ENCODE measurements around the gene NAT8L. TPM values are rescaled to one million over a fixed set of nuclear protein-coding genes. Genes with fewer than 3 reads are reported as not detected.

Gene NAT8L
- total RNA-seq, 2 donors from 2014 or later = 0.41 to 36.4 TPM

DNA sequence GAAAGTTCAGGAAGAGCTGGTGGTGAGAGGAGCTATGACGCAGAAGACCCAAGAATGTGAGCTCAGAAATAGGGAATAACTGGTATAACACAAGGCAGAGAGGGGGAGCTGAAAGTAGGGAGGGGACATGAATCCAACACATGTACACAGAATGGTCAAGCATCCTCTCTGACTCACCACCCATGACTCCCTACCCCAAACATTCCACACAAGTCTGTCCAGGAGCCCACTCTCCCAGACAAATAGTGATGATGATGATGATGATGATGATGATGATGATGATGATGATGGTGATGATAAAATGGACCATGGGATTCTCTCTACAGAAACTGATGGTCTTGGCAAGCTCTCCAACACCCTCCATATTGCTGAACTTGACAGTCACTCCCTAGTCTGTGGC lies 46.4 kb downstream of the NAT8L start:
- no peaks in the 10 kb centered on the region for H3K36me3 ChIP-seq
- intact Hi-C loops (cut with DNase I) = no loop called here
- H3K4me3 ChIP-seq = no peak overlapping the region
- no peaks in the 10 kb centered on the region for H3K4me1 ChIP-seq (replicated peaks)
- H3K27ac ChIP-seq = no peak overlapping the region
- DNase-seq (ENCODE audit: low spot score) = no peak
- WGBS = 100% methylated on average over 1 of the region's 1 CpG
- H3K27me3 ChIP-seq (replicated peaks; ENCODE audit: insufficient read depth) = no peaks in the 10 kb centered on the region
- no peak for TF ChIP-seq POLR2A (IDR thresholded peaks at IDR 0.05)
- TF ChIP-seq, protein P1, sequence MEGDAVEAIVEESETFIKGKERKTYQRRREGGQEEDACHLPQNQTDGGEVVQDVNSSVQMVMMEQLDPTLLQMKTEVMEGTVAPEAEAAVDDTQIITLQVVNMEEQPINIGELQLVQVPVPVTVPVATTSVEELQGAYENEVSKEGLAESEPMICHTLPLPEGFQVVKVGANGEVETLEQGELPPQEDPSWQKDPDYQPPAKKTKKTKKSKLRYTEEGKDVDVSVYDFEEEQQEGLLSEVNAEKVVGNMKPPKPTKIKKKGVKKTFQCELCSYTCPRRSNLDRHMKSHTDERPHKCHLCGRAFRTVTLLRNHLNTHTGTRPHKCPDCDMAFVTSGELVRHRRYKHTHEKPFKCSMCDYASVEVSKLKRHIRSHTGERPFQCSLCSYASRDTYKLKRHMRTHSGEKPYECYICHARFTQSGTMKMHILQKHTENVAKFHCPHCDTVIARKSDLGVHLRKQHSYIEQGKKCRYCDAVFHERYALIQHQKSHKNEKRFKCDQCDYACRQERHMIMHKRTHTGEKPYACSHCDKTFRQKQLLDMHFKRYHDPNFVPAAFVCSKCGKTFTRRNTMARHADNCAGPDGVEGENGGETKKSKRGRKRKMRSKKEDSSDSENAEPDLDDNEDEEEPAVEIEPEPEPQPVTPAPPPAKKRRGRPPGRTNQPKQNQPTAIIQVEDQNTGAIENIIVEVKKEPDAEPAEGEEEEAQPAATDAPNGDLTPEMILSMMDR (IDR thresholded peaks at IDR 0.05) = no peak
- no peak for TF ChIP-seq POLR2AphosphoS5 (IDR thresholded peaks at IDR 0.05)
- H3K9me3 ChIP-seq = no peaks in the 10 kb centered on the region

DNA sequence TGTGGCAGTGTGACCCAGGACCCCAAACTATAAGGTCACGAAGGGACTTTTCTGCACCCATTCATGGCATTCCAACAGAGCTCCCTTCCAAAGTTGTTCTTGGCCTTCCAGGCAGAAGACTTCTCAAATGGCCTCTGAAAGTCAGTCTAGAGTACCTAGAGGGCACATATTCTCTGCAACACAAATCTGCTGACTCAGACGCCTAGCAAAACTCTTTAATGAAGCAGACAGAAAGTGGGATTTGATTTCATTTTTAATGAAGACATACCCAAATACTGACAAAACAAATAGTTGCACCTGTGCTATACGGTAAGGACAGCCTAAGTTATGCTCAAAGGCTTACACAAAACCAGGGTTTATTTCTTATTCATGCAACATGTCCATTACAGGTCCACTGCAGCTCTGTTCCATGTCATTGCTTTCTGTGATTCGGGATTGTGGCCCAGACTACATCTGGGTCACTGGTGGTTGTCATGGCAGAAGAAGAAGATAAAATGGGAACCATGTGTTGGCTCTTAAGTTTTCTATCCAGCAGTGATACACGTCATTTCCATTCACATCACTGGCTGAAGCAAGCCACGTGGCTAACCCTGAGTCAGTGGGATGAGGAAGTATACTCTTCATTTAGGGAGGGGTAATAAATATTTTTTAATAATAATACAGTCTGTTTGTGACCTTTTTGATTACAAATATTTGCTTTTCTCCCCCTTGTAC lies 57.7 kb downstream of the NAT8L start:
- 90% methylated on average over 6 of the region's 6 CpGs for WGBS
- DNase-seq (ENCODE audit: low spot score) = no peak
- H3K4me1 ChIP-seq (replicated peaks) = no peaks in the 10 kb centered on the region
- H3K4me3 ChIP-seq = no peak overlapping the region
- H3K27ac ChIP-seq = no peak overlapping the region
- intact Hi-C loops (cut with DNase I) = no loop called here
- no peaks in the 10 kb centered on the region for H3K9me3 ChIP-seq
- no peak for TF ChIP-seq POLR2AphosphoS5 (IDR thresholded peaks at IDR 0.05)
- TF ChIP-seq, protein P1 (IDR thresholded peaks at IDR 0.05) = no peak
- TF ChIP-seq POLR2A (IDR thresholded peaks at IDR 0.05) = no peak
- H3K27me3 ChIP-seq (replicated peaks; ENCODE audit: insufficient read depth) = no peaks in the 10 kb centered on the region
- no peaks in the 10 kb centered on the region for H3K36me3 ChIP-seq

Other genes with a start within 250 kb of the NAT8L start
- 10 to 100 TPM; 32.1 to 63.1 TPM for gene LETM1, start 203.2 kb upstream of the NAT8L start, total RNA-seq
- gene NSD2, start 187.9 kb upstream of the NAT8L start, total RNA-seq = 10 to 100 TPM; 18.0 to 75.0 TPM
- 10 to 100 TPM; 29.5 to 53.3 TPM for gene NELFA, start 50.4 kb upstream of the NAT8L start, total RNA-seq
- 10 to 100 TPM; 21.1 to 24.2 TPM for gene HAUS3, start 182.8 kb downstream of the NAT8L start, total RNA-seq
- 10 to 100 TPM in 1 of 2 donors, 1 to 10 TPM in 1; 3.8 to 15.2 TPM for gene POLN, start 182.8 kb downstream of the NAT8L start, total RNA-seq
- gene MXD4, start 202.8 kb downstream of the NAT8L start, total RNA-seq = 10 to 100 TPM; 63.4 to 81.1 TPM